OCI-LY7 (cell line): ENCODE results near the gene WNK2. TPM values are rescaled to one million over a fixed set of nuclear protein-coding genes. Genes with fewer than 3 reads are reported as not detected.
"Not testable (repeated sequence)": the region's sequence is repeated elsewhere in the genome, so short reads cannot be mapped to it uniquely, and the experiment has no call there.

Source experiments
- BruUV-seq: library from RNA; stranded (reverse); fragments of 400-500 nt; replicated peaks from 2 replicates; lab custom pipeline; 2021; lab: Mats Ljungman, UMichigan
- CTCF ChIA-PET: fragments of 300-600 bp; sonication (Branson Sonifier 250); formaldehyde crosslinking; loops from one replicate; lab custom pipeline; 2022; ENCODE audit warnings: antibody characterized with exemption; ENCODE audit not compliant: unreplicated experiment; lab: Charles Lee
- POLR2A ChIA-PET: fragments of 300-600 bp; sonication (Branson Sonifier 250); formaldehyde crosslinking; loops from one replicate; lab custom pipeline; 2022; ENCODE audit warnings: antibody characterized with exemption; lab: Charles Lee
- DNase-seq: peaks from one replicate; pipeline ENCODE4 v3.0.0-alpha.2; 2015; ENCODE audit warnings: low spot score
- H2AFZ ChIP-seq: fragments of 200-600 bp; sonication (generic), shearing (Covaris generic); 2 replicates; pipeline ENCODE4 v1.6.1; 2014; ENCODE audit warnings: mild to moderate bottlenecking, antibody characterized with exemption, low read length, moderate library complexity
- H3K27ac ChIP-seq: fragments of 200-600 bp; sonication (generic); 2 replicates; pipeline ENCODE4 v1.5.1; 2014; ENCODE audit warnings: mixed run types, low read depth, mild to moderate bottlenecking, moderate library complexity, low read length, inconsistent platforms; ENCODE audit not compliant: poor library complexity, severe bottlenecking
- H3K36me3 ChIP-seq: fragments of 200-600 bp; sonication (generic); 2 replicates; pipeline ENCODE4 v1.6.1; 2014; ENCODE audit warnings: mild to moderate bottlenecking, antibody characterized with exemption, low read length, moderate library complexity, mixed read lengths; ENCODE audit not compliant: insufficient read depth
- H3K4me1 ChIP-seq: fragments of 200-600 bp; sonication (generic); 2 replicates; pipeline ENCODE4 v1.5.1; 2014; ENCODE audit warnings: mild to moderate bottlenecking, low read length; ENCODE audit not compliant: insufficient read depth, poor library complexity, severe bottlenecking
- H3K4me2 ChIP-seq: fragments of 200-600 bp; sonication (generic); 2 replicates; pipeline ENCODE4 v1.6.1; 2014; ENCODE audit warnings: mild to moderate bottlenecking, low read length
- H3K4me3 ChIP-seq: fragments of 200-600 bp; sonication (generic); 2 replicates; pipeline ENCODE4 v1.5.1; 2014; ENCODE audit warnings: mild to moderate bottlenecking, low read depth, low read length; ENCODE audit not compliant: poor library complexity, severe bottlenecking
- H3K79me2 ChIP-seq: fragments of 200-600 bp; sonication (generic); 2 replicates; pipeline ENCODE4 v1.6.1; 2016; ENCODE audit warnings: low read depth, mild to moderate bottlenecking, low read length, moderate library complexity, mixed read lengths; ENCODE audit not compliant: insufficient read depth
- H3K9me2 ChIP-seq: fragments of 200-600 bp; sonication (generic); 2 replicates; pipeline ENCODE4 v1.6.1; 2016; ENCODE audit warnings: mild to moderate bottlenecking, low read length, mixed read lengths; ENCODE audit not compliant: insufficient read depth
- H3K9me3 ChIP-seq: fragments of 200-600 bp; sonication (generic); 2 replicates; pipeline ENCODE4 v1.6.1; 2014; ENCODE audit warnings: mild to moderate bottlenecking, mixed run types, low read length, mixed read lengths
- H4K20me1 ChIP-seq: fragments of 200-600 bp; sonication (generic); 2 replicates; pipeline ENCODE4 v1.6.1; 2014; ENCODE audit warnings: mild to moderate bottlenecking, antibody characterized with exemption, low read length, moderate library complexity, mixed read lengths; ENCODE audit not compliant: insufficient read depth
- CTCF ChIP-seq: fragments of 200-600 bp; sonication (generic); conservative IDR thresholded peaks from 2 replicates; pipeline ENCODE4 v1.5.1; 2014; ENCODE audit warnings: mild to moderate bottlenecking, antibody characterized with exemption, low read length, moderate library complexity, mixed read lengths
- EZH2phosphoT487 ChIP-seq: fragments of 200-600 bp; sonication (generic); IDR thresholded peaks from 2 replicates; pipeline ENCODE4 v1.6.1; 2018; ENCODE audit warnings: low read depth, borderline replicate concordance, mild to moderate bottlenecking, mixed run types, antibody characterized with exemption, low read length, moderate library complexity, mixed read lengths
- intact Hi-C: fragments of 100-400 bp; cut with micrococcal nuclease; formaldehyde crosslinking; loops from one replicate; pipeline ENCODE4 v1.10.0; 2022; ENCODE audit not compliant: unreplicated experiment
- total RNA-seq, 2 experiments: library from RNA; depleted of rRNA in 1 of 2; stranded (reverse); fragments of >200 nt in 1 of 2; shearing (Covaris generic) in 1 of 2; gene quantifications; 2 replicates each; pipeline ENCODE4 v1.2.3, GENCODE V29; 2014 to 2022

WNK2 gene
- total RNA-seq, 2 experiments from 2014 or later: 142 to 194 TPM

- intact Hi-C loops: no loop called here
- Histone ChIP-seq H3K36me3 (no peaks in the 10 kb centered on the region), H3K4me1 (no peaks in the 10 kb centered on the region), H3K9me2 (no peaks in the 10 kb centered on the region), H3K4me3 (no peak overlapping the region), H3K27ac (no peak overlapping the region), H3K9me3 (0 out of 2 replicates have a peak, but pooled peaks cover 4% of the 10 kb centered on the region), H3K79me2 (no peaks in the 10 kb centered on the region), H3K4me2 (no peak overlapping the region), H4K20me1 (no peaks in the 10 kb centered on the region), H2AFZ (no peak overlapping the region)
- DNase-seq: no peak
- no TSS peak for BruUV-seq
- no peak for TF ChIP-seq CTCF
- no peak for TF ChIP-seq EZH2phosphoT487
- CTCF ChIA-PET: interaction anchor here (0.5 kb wide), 1 partner anchor 259 kb away, joined by 3 read pairs; no protein-coding TSS in a partner anchor
- POLR2A ChIA-PET: interaction anchor here (0.6 kb wide), 1 partner anchor 851 kb away, joined by 3 read pairs; no protein-coding TSS in a partner anchor
These were observed 170.5 kb downstream of the WNK2 start for GRCh38 chr9:93354451-93354850.

GRCh38 chr9:93355827-93356226 is 171.9 kb downstream of the WNK2 start:
- Histone ChIP-seq H3K4me1 (no peaks in the 10 kb centered on the region), H3K9me2 (no peaks in the 10 kb centered on the region), H3K36me3 (no peaks in the 10 kb centered on the region), H3K4me3 (no peak overlapping the region), H3K4me2 (no peak overlapping the region), H3K9me3 (peaks cover 8% of the 10 kb centered on the region; the same call in 1 of the 2 replicates), H4K20me1 (no peaks in the 10 kb centered on the region), H3K79me2 (no peaks in the 10 kb centered on the region), H2AFZ (no peak overlapping the region), H3K27ac (no peak overlapping the region)
- BruUV-seq: no TSS peak
- intact Hi-C loops: no loop called here
- ChIA-PET POLR2A (no interaction called here), CTCF (no interaction called here)
- no peak for DNase-seq
- TF ChIP-seq EZH2phosphoT487 (no peak), CTCF (no peak)

GRCh38 chr9:93357649-93358048 is 173.7 kb downstream of the WNK2 start:
- POLR2A ChIA-PET: no interaction called here
- no peaks in the 10 kb centered on the region for H3K79me2 ChIP-seq
- H3K27ac ChIP-seq: no peak overlapping the region
- no peak overlapping the region for H3K4me3 ChIP-seq
- intact Hi-C loops: no loop called here
- H3K36me3 ChIP-seq: no peaks in the 10 kb centered on the region
- BruUV-seq: no TSS peak
- H3K4me1 ChIP-seq: no peaks in the 10 kb centered on the region
- H4K20me1 ChIP-seq: no peaks in the 10 kb centered on the region
- H3K9me2 ChIP-seq: no peaks in the 10 kb centered on the region
- TF ChIP-seq EZH2phosphoT487: no peak
- no peak for TF ChIP-seq CTCF
- no peak for DNase-seq
- peaks cover 22% of the 10 kb centered on the region for H3K9me3 ChIP-seq
- CTCF ChIA-PET: no interaction called here
- no peak overlapping the region for H2AFZ ChIP-seq
- no peak overlapping the region for H3K4me2 ChIP-seq

- H3K4me3 ChIP-seq, BruUV-seq, intact Hi-C loops, POLR2A ChIA-PET, H3K27ac ChIP-seq, H3K36me3 ChIP-seq, H3K4me1 ChIP-seq, H4K20me1 ChIP-seq, H3K4me2 ChIP-seq, H2AFZ ChIP-seq, H3K79me2 ChIP-seq, H3K9me2 ChIP-seq, CTCF ChIA-PET: not testable (repeated sequence)
- peaks cover 22% of the 10 kb centered on the region for H3K9me3 ChIP-seq
- peak; percentile 13 for DNase-seq
These were observed 176.0 kb downstream of the WNK2 start for GRCh38 chr9:93359907-93360306.
